HCT116 (cell line): ENCODE data around the gene VMA21. TPM values are rescaled to one million over a fixed set of nuclear protein-coding genes. Genes with fewer than 3 reads are reported as not detected.

Source experiments
- ATAC-seq: fragments of 200-7000 bp; cut with Tn5 transposase; 2 replicates; pipeline ENCODE4 v1.9.1; 2020; ENCODE audit warnings: mild to moderate bottlenecking, moderate library complexity
- BruUV-seq: library from RNA; stranded (reverse); fragments of 400-500 nt; replicated peaks from 2 replicates; lab custom pipeline; 2021; lab: Mats Ljungman, UMichigan
- CTCF ChIA-PET: fragments of 300-600 bp; sonication (Branson Sonifier 250); formaldehyde crosslinking; loops from one replicate; lab custom pipeline; 2021; ENCODE audit warnings: antibody characterized with exemption; lab: Charles Lee
- POLR2A ChIA-PET: fragments of 300-600, 350-600 bp; sonication (Branson Sonifier 250); formaldehyde crosslinking; loops from one replicate; lab custom pipeline; 2021; ENCODE audit warnings: antibody characterized with exemption; lab: Charles Lee
- RAD21 ChIA-PET, 2 experiments: fragments of 300-600 bp; sonication (Branson Sonifier 250); formaldehyde crosslinking; loops; one replicate each; lab custom pipeline; 2023; ENCODE audit warnings: low total read pairs in 2 of 2; ENCODE audit not compliant: uncharacterized antibody in 2 of 2, unreplicated experiment in 2 of 2, low non-redundant PET in 1 of 2; lab: Charles Lee
- DNase-seq: peaks from one replicate; pipeline ENCODE4 v3.0.0-alpha.2; 2010; ENCODE audit warnings: low read depth, low spot score
- H2AFZ ChIP-seq: fragments of 200-600 bp; shearing (Covaris generic), sonication (generic); 2 replicates; pipeline ENCODE4 v1.6.1; 2017; ENCODE audit warnings: low read depth, mixed run types, mixed read lengths, antibody characterized with exemption, low read length; ENCODE audit not compliant: poor library complexity, severe bottlenecking
- H3K27ac ChIP-seq: 2 replicates; pipeline ENCODE4 v1.5.1; 2012; ENCODE audit warnings: low read depth, low read length
- H3K27me3 ChIP-seq: fragments of 200-600 bp; sonication (generic); 2 replicates; pipeline ENCODE4 v1.6.1; 2016; ENCODE audit warnings: mixed run types, low read length, mixed read lengths; ENCODE audit not compliant: insufficient read depth
- H3K36me3 ChIP-seq, 2 experiments: fragments of 200-500 bp in 1 of 2; fragments of 200-600 bp in 1 of 2; sonication (Bioruptor generic) in 1 of 2; sonication (generic) in 1 of 2; 2 replicates each; pipeline versions ENCODE4 v1.5.1 to v1.6.1; 2014 to 2016; ENCODE audit warnings: low read length in 2 of 2, inconsistent platforms in 1 of 2, mixed read lengths in 1 of 2, mixed run types in 1 of 2; ENCODE audit not compliant: insufficient read depth in 2 of 2, control insufficient read depth in 1 of 2
- H3K4me1 ChIP-seq, 2 experiments: fragments of 200-600 bp in 1 of 2; sonication (generic) in 1 of 2; 2 replicates each; pipeline versions ENCODE4 v1.5.1 to v1.6.1; 2012 to 2017; ENCODE audit warnings: low read length in 2 of 2, inconsistent platforms in 1 of 2, mild to moderate bottlenecking in 1 of 2, mixed read lengths in 1 of 2, mixed run types in 1 of 2, moderate library complexity in 1 of 2; ENCODE audit not compliant: insufficient read depth in 2 of 2, control insufficient read depth in 1 of 2
- H3K4me2 ChIP-seq: fragments of 200-600 bp; sonication (generic); 2 replicates; pipeline ENCODE4 v1.6.1; 2017; ENCODE audit warnings: mixed run types, low read length, mixed read lengths
- H3K4me3 ChIP-seq, 2 experiments: fragments of 200-600 bp in 1 of 2; sonication (generic) in 1 of 2; replicated peaks in 1 of 2; 2 replicates each; pipeline ENCODE4 v1.5.1; 2011 to 2016; ENCODE audit warnings: low read length in 2 of 2, control low read depth in 1 of 2, low read depth in 1 of 2, mild to moderate bottlenecking in 1 of 2, mixed read lengths in 1 of 2, mixed run types in 1 of 2
- H3K79me2 ChIP-seq: fragments of 200-600 bp; sonication (generic); 2 replicates; pipeline ENCODE4 v1.6.1; 2017; ENCODE audit warnings: mild to moderate bottlenecking, mixed run types, low read length, moderate library complexity, mixed read lengths; ENCODE audit not compliant: insufficient read depth
- H3K9ac ChIP-seq: fragments of 200-600 bp; sonication (generic); 2 replicates; pipeline ENCODE4 v1.6.1; 2016; ENCODE audit warnings: low read length, mixed read lengths
- H3K9me2 ChIP-seq: fragments of 200-600 bp; sonication (generic), shearing (Covaris generic); 2 replicates; pipeline ENCODE4 v1.6.1; 2017; ENCODE audit warnings: mixed run types, mild to moderate bottlenecking, moderate library complexity; ENCODE audit not compliant: insufficient read depth
- H3K9me3 ChIP-seq, 2 experiments: fragments of 200-500 bp in 1 of 2; fragments of 200-600 bp in 1 of 2; sonication (Bioruptor generic) in 1 of 2; sonication (generic) in 1 of 2; 2 replicates each; pipeline ENCODE4 v1.6.1; 2014 to 2017; ENCODE audit warnings: low read length in 2 of 2, mixed read lengths in 2 of 2, inconsistent platforms in 1 of 2, low read depth in 1 of 2, mild to moderate bottlenecking in 1 of 2, mixed run types in 1 of 2, moderate library complexity in 1 of 2; ENCODE audit not compliant: control insufficient read depth in 1 of 2, insufficient read depth in 1 of 2
- H4K20me1 ChIP-seq: fragments of 200-600 bp; sonication (generic), shearing (Covaris generic); 2 replicates; pipeline ENCODE4 v1.6.1; 2017; ENCODE audit warnings: mixed run types, mild to moderate bottlenecking, moderate library complexity; ENCODE audit not compliant: insufficient read depth
- CEBPB ChIP-seq: IDR thresholded peaks from 2 replicates; pipeline ENCODE4 v1.6.1; 2012; ENCODE audit warnings: low read depth
- ELF1 ChIP-seq: IDR thresholded peaks from 2 replicates; pipeline ENCODE4 v1.6.1; 2012; ENCODE audit warnings: low read depth, borderline replicate concordance
- EZH2phosphoT487 ChIP-seq: fragments of 200-600 bp; IDR thresholded peaks from 2 replicates; pipeline ENCODE4 v1.6.1; 2018; ENCODE audit warnings: antibody characterized with exemption, borderline replicate concordance
- JUND ChIP-seq: IDR thresholded peaks from 2 replicates; pipeline ENCODE4 v1.6.1; 2012
- POLR2AphosphoS5 ChIP-seq: IDR thresholded peaks from 2 replicates; pipeline ENCODE4 v1.6.1; 2011; ENCODE audit warnings: mild to moderate bottlenecking, low read depth, low read length, moderate library complexity
- SIN3A ChIP-seq: IDR thresholded peaks from 2 replicates; pipeline ENCODE4 v1.6.1; 2012; ENCODE audit warnings: low read depth
- intact Hi-C: fragments of 100-400 bp; cut with micrococcal nuclease; formaldehyde crosslinking; loops from 2 replicates; pipeline ENCODE4 v1.10.0; 2022
- total RNA-seq: library from RNA; stranded (reverse); gene quantifications from one replicate; pipeline ENCODE4 v1.2.1, GENCODE V29; 2021; ENCODE audit not compliant: unreplicated experiment
- TF ChIP-seq, protein P1 (sequence below), 3 experiments: fragments of 200-600 bp in 1 of 3; sonication (generic) in 1 of 3; IDR thresholded peaks in 2 of 3; conservative IDR thresholded peaks in 1 of 3; 2 replicates each; pipeline ENCODE4 v1.5.1; 2012 to 2017; ENCODE audit warnings: low read depth in 2 of 3, low read length in 2 of 3, antibody characterized with exemption in 1 of 3, borderline replicate concordance in 1 of 3, control low read depth in 1 of 3, mild to moderate bottlenecking in 1 of 3, mixed read lengths in 1 of 3, mixed run types in 1 of 3, moderate library complexity in 1 of 3; ENCODE audit not compliant: insufficient read depth in 1 of 3
- TF ChIP-seq, protein P2 (sequence below): IDR thresholded peaks from 2 replicates; pipeline ENCODE4 v1.6.1; 2012
- TF ChIP-seq, protein P3 (sequence below): IDR thresholded peaks from 2 replicates; pipeline ENCODE4 v1.6.1; 2012
- TF ChIP-seq, protein P4 (sequence below): IDR thresholded peaks from 2 replicates; pipeline ENCODE4 v1.6.1; 2011; ENCODE audit warnings: mild to moderate bottlenecking, low read length, moderate library complexity; ENCODE audit not compliant: insufficient replicate concordance; ENCODE audit errors: extremely low read depth

Gene VMA21
- total RNA-seq, 1 experiment from 2014 or later, result 45.1 TPM

DNA sequence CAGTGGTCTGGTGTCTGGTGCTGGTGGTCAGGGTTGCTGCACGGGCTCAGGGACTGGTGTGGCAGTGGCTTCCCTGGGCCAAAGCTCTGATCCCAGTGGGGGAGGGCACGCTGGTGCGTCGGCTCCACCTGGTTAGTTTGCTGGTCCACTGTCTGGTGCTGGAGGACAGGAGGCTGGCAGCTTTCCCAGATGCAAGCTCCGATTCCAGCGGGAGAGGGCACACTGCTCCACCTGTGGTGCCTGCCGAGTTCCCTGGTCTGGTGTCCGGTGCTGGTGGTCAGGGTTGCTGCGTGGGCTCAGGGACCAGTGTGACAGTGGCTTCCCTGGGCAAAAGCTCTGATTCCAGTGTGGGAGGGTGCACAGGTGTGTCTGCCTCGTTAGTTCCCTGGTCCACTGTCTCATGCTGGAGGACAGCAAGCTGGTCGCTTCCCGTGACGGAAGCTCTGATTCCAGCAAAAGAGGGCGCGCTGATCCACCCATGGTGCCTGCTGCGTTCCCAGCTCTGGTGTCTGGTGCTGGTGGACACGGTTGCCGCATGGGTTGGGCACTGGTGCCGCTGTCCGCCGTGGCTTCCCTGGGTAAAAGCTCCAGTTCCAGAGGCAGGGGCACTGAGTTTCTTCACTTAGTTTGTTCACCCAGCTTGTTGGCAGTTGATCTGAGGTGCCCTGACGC, 5.8 kb downstream of the VMA21 start:
- TF ChIP-seq, protein P1, sequence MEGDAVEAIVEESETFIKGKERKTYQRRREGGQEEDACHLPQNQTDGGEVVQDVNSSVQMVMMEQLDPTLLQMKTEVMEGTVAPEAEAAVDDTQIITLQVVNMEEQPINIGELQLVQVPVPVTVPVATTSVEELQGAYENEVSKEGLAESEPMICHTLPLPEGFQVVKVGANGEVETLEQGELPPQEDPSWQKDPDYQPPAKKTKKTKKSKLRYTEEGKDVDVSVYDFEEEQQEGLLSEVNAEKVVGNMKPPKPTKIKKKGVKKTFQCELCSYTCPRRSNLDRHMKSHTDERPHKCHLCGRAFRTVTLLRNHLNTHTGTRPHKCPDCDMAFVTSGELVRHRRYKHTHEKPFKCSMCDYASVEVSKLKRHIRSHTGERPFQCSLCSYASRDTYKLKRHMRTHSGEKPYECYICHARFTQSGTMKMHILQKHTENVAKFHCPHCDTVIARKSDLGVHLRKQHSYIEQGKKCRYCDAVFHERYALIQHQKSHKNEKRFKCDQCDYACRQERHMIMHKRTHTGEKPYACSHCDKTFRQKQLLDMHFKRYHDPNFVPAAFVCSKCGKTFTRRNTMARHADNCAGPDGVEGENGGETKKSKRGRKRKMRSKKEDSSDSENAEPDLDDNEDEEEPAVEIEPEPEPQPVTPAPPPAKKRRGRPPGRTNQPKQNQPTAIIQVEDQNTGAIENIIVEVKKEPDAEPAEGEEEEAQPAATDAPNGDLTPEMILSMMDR (IDR thresholded peaks at IDR 0.05 in 2 of 3, conservative IDR thresholded peaks at IDR 0.05 in 1 of 3; ENCODE audit: borderline replicate concordance in 1 of 3, insufficient read depth in 1 of 3, low read depth in 2 of 3, low read length in 2 of 3), result no peak
- no peak for TF ChIP-seq ELF1
- TF ChIP-seq, protein P2, sequence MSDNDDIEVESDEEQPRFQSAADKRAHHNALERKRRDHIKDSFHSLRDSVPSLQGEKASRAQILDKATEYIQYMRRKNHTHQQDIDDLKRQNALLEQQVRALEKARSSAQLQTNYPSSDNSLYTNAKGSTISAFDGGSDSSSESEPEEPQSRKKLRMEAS, result no peak
- TF ChIP-seq, protein P3, sequence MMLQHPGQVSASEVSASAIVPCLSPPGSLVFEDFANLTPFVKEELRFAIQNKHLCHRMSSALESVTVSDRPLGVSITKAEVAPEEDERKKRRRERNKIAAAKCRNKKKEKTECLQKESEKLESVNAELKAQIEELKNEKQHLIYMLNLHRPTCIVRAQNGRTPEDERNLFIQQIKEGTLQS, result no peak
- Histone ChIP-seq H3K36me3 (peaks cover 5 to 7% of the 10 kb centered on the region in 2 experiments; a peak in 3 of 4 replicates), H3K27me3 (no peaks in the 10 kb centered on the region), H2AFZ (no peak overlapping the region), H3K9me2 (no peaks in the 10 kb centered on the region), H3K9me3 (no peaks in the 10 kb centered on the region), H3K79me2 (peaks cover 94% of the 10 kb centered on the region), H3K9ac (no peak overlapping the region), H3K4me2 (no peak overlapping the region), H3K4me3 (no peak overlapping the region), H3K27ac (no peak overlapping the region), H3K4me1 (peaks cover 6 to 9% of the 10 kb centered on the region in 2 experiments; a peak in 3 of 4 replicates), H4K20me1 (peaks cover 17% of the 10 kb centered on the region; the same call in 1 of the 2 replicates)
- ChIA-PET CTCF (no interaction called here), RAD21 (no interaction called here), POLR2A (no interaction called here)
- DNase-seq (no peak), ATAC-seq (no peak)
- BruUV-seq, result no TSS peak
- intact Hi-C loops, result no loop called here

DNA sequence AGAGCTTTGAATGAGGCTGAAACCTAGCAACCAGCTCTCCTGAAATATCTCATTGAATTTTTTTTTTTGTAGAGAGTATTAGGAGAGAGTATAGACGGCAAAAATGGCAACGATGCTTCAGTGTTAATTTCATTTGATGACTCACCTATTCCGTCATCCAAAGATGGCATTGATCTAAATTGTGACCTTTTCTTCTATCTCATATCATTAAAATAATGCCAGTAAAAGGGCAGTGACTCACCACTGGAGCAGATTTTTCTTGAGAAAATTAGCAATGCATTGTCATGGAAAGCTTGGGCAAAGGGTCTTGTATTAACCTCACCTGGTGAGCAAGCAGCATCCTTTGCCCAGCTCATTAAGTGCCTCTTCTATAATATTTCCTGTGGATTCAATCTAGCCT, 19.6 kb downstream of the VMA21 start:
- ChIA-PET CTCF (no interaction called here), RAD21 (no interaction called here), POLR2A (no interaction called here)
- Histone ChIP-seq H4K20me1 (no peaks in the 10 kb centered on the region), H3K9me2 (no peaks in the 10 kb centered on the region), H3K4me2 (no peak overlapping the region), H2AFZ (no peak overlapping the region), H3K79me2 (no peaks in the 10 kb centered on the region), H3K4me1 (peaks cover 0 to 6% of the 10 kb centered on the region in 2 experiments; a peak in 1 of 4 replicates), H3K4me3 (no peak overlapping the region), H3K27me3 (no peaks in the 10 kb centered on the region), H3K9me3 (no peaks in the 10 kb centered on the region), H3K27ac (no peak overlapping the region), H3K9ac (no peak overlapping the region), H3K36me3 (no peaks in the 10 kb centered on the region)
- intact Hi-C loops, result no loop called here
- BruUV-seq, result no TSS peak
- DNase-seq, result no peak
- no peak for ATAC-seq
- TF ChIP-seq, protein P4, sequence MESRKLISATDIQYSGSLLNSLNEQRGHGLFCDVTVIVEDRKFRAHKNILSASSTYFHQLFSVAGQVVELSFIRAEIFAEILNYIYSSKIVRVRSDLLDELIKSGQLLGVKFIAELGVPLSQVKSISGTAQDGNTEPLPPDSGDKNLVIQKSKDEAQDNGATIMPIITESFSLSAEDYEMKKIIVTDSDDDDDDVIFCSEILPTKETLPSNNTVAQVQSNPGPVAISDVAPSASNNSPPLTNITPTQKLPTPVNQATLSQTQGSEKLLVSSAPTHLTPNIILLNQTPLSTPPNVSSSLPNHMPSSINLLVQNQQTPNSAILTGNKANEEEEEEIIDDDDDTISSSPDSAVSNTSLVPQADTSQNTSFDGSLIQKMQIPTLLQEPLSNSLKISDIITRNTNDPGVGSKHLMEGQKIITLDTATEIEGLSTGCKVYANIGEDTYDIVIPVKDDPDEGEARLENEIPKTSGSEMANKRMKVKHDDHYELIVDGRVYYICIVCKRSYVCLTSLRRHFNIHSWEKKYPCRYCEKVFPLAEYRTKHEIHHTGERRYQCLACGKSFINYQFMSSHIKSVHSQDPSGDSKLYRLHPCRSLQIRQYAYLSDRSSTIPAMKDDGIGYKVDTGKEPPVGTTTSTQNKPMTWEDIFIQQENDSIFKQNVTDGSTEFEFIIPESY, result no peak
- TF ChIP-seq JUND, result no peak
- TF ChIP-seq, protein P3, result no peak
- TF ChIP-seq EZH2phosphoT487, result no peak
- no peak for TF ChIP-seq POLR2AphosphoS5
- TF ChIP-seq, protein P2, result no peak
- TF ChIP-seq, protein P1 (IDR thresholded peaks at IDR 0.05 in 2 of 3, conservative IDR thresholded peaks at IDR 0.05 in 1 of 3; ENCODE audit: borderline replicate concordance in 1 of 3, insufficient read depth in 1 of 3, low read depth in 2 of 3, low read length in 2 of 3), result no peak
- no peak for TF ChIP-seq SIN3A
- TF ChIP-seq CEBPB, result no peak
